Tibial nerve (tissue), 4 donors: ENCODE results near the gene PASD1. TPM values are rescaled to one million over a fixed set of nuclear protein-coding genes. Genes with fewer than 3 reads are reported as not detected.

ENCODE experiments used
- DNase-seq, 2 donors: peaks; one replicate each; pipeline ENCODE4 v3.0.0-alpha.2; 2019; ENCODE audit warnings: low spot score in 2 of 2
- H3K27ac ChIP-seq, 4 donors: fragments of 200-600 bp; sonication (generic) in 3 of 4; one replicate each; pipeline ENCODE4 v1.5.1; 2017 to 2019; ENCODE audit warnings: mild to moderate bottlenecking in 1 of 4
- H3K27me3 ChIP-seq, 2 donors: fragments of 200-600 bp; sonication (generic) in 1 of 2; one replicate each; pipeline versions ENCODE4 v1.5.1 to v1.6.0; 2017 to 2019
- H3K36me3 ChIP-seq, 3 donors: fragments of 200-600 bp; sonication (generic); one replicate each; pipeline ENCODE4 v1.5.1; 2018 to 2019
- H3K4me1 ChIP-seq, 4 donors: fragments of 200-600 bp; sonication (generic) in 3 of 4; one replicate each; pipeline ENCODE4 v1.5.1; 2017 to 2019
- H3K4me3 ChIP-seq, 4 donors: fragments of 200-600 bp; sonication (generic) in 3 of 4; one replicate each; pipeline ENCODE4 v1.5.1; 2017 to 2019; ENCODE audit warnings: mild to moderate bottlenecking in 1 of 4, moderate library complexity in 1 of 4
- H3K9me3 ChIP-seq, 4 donors: fragments of 200-600 bp; sonication (generic) in 3 of 4; one replicate each; pipeline ENCODE4 v1.5.1; 2017 to 2019
- CTCF ChIP-seq, 5 experiments: fragments of 200-600 bp in 3 of 5; fragments of 450-650 bp in 2 of 5; sonication (generic) in 3 of 5; IDR thresholded peaks; one replicate each; pipeline ENCODE4 v1.5.1; 2016 to 2019; ENCODE audit warnings: antibody characterized with exemption in 5 of 5, mild to moderate bottlenecking in 3 of 5, moderate library complexity in 2 of 5
- EP300 ChIP-seq, 2 donors: sonication (generic); formaldehyde crosslinking; IDR thresholded peaks; one replicate each; pipeline ENCODE4 v1.6.1; 2017; ENCODE audit warnings: antibody characterized with exemption in 2 of 2, mild to moderate bottlenecking in 1 of 2
- POLR2A ChIP-seq, 2 donors: fragments of 450-650 bp; IDR thresholded peaks; one replicate each; pipeline ENCODE4 v1.6.1; 2017; ENCODE audit warnings: antibody characterized with exemption in 2 of 2, mild to moderate bottlenecking in 2 of 2, moderate library complexity in 2 of 2
- WGBS, 2 donors: methylation state at CpG; one replicate each; pipeline ENCODE4 v1.1.5; 2018; 5-methylcytosine and 5-hydroxymethylcytosine counted together
- total RNA-seq, 4 donors: library from RNA; depleted of rRNA; stranded (reverse); fragments of >200 nt; gene quantifications; one replicate each; pipeline ENCODE4 v1.1.0, GENCODE V29; 2016

The PASD1 gene, protein sequence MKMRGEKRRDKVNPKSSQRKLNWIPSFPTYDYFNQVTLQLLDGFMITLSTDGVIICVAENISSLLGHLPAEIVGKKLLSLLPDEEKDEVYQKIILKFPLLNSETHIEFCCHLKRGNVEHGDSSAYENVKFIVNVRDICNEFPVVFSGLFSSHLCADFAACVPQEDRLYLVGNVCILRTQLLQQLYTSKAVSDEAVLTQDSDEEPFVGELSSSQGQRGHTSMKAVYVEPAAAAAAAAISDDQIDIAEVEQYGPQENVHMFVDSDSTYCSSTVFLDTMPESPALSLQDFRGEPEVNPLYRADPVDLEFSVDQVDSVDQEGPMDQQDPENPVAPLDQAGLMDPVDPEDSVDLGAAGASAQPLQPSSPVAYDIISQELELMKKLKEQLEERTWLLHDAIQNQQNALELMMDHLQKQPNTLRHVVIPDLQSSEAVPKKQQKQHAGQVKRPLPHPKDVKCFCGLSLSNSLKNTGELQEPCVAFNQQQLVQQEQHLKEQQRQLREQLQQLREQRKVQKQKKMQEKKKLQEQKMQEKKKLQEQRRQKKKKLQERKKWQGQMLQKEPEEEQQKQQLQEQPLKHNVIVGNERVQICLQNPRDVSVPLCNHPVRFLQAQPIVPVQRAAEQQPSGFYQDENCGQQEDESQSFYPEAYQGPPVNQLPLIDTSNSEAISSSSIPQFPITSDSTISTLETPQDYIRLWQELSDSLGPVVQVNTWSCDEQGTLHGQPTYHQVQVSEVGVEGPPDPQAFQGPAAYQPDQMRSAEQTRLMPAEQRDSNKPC
- not detected for total RNA-seq

GRCh38 chrX:151563449-151563848 is at the start of gene PASD1:
Gene PASD1 (plus strand): TSS chrX:151563675. CDS start chrX:151601554, 37,879 bp downstream.
- WGBS, 2 donors = 92 to 95% methylated on average over 11 to 16 of the region's 16 CpGs
- H3K27me3 ChIP-seq = no peaks in the 10 kb centered on the region
- no peak for DNase-seq
- no peaks in the 10 kb centered on the region for H3K36me3 ChIP-seq
- H3K9me3 ChIP-seq = no peaks in the 10 kb centered on the region
- no peak within 1 kb of the TSS for H3K4me3 ChIP-seq
- H3K4me1 ChIP-seq = no peaks in the 10 kb centered on the region
- TF ChIP-seq POLR2A (IDR thresholded peaks at IDR 0.05) (no peak), EP300 (IDR thresholded peaks at IDR 0.05) (no peak), CTCF (IDR thresholded peaks at IDR 0.05) (no peak)
- no peak within 1 kb of the TSS for H3K27ac ChIP-seq

GRCh38 chrX:151515237-151515636 is 48.2 kb upstream of the PASD1 start:
- no peak for DNase-seq
- no peak overlapping the region for H3K27ac ChIP-seq
- no peak for TF ChIP-seq CTCF (IDR thresholded peaks at IDR 0.05)
- TF ChIP-seq EP300 (IDR thresholded peaks at IDR 0.05) = no peak
- TF ChIP-seq POLR2A (IDR thresholded peaks at IDR 0.05) = no peak
- H3K27me3 ChIP-seq = no peaks in the 10 kb centered on the region
- H3K4me3 ChIP-seq = no peak overlapping the region
- H3K9me3 ChIP-seq = no peaks in the 10 kb centered on the region
- WGBS, 2 donors = 80 to 93% methylated on average over 2 of the region's 2 CpGs
- H3K4me1 ChIP-seq = no peaks in the 10 kb centered on the region
- no peaks in the 10 kb centered on the region for H3K36me3 ChIP-seq

DNA sequence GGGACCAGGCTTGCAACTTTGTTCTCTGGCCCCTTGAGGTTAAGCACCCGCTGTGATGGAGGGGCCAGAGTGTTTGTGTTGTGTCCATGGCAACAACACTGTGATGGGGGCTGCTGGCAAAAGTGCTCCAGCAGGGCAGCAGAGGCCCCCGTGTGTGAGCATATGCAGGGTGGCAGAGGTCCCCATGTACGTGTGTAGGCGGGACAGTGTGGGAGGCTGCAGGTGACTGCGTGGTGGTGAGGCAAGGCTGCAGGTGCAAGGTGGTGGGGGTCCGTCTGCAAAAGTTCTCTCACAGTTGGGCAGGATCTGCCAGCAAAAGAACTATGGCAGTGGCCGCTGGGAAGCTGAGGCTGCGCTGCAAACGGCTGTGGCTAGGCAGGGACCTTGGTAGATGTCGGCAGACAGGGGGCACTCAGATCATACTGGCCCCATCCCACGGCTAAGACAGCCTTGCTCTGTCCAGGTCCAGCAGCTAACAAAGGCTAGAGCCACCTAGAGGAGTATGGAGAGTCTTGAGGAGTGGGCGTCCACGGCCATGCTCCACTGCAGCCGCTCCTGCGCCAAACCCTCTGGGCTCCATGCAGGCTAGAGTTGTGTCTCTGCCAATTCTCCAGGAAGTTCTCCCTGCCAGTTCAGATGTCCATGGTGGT is 46.8 kb upstream of the PASD1 start:
- no peaks in the 10 kb centered on the region for H3K36me3 ChIP-seq
- DNase-seq = no peak
- H3K27me3 ChIP-seq = no peaks in the 10 kb centered on the region
- WGBS, 2 donors = 78 to 83% methylated on average over 2 to 15 of the region's 15 CpGs
- H3K4me1 ChIP-seq = no peaks in the 10 kb centered on the region
- H3K9me3 ChIP-seq = no peaks in the 10 kb centered on the region
- no peak overlapping the region for H3K27ac ChIP-seq
- TF ChIP-seq EP300 (IDR thresholded peaks at IDR 0.05) (no peak), POLR2A (IDR thresholded peaks at IDR 0.05) (no peak), CTCF (IDR thresholded peaks at IDR 0.05) (no peak)
- no peak overlapping the region for H3K4me3 ChIP-seq

DNA sequence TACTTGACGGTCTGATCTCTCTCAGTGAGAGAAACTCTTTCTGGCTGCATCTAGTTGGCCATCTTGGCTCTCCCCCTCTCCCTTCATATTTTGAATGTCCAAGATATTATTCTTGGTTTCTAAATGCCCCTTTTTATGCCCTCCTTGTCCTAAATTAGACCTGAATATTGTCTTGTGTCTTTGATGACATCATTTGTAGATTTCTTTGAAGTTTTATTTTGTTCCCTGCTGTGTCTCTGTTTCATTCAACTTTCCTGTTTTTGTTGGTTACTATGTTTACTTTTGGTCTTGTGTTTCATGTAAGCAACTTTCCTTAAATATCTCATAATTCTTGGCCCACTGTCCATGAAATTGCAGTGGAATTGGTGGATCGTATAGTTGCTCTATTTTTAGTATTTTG is 46.1 kb upstream of the PASD1 start:
- Histone ChIP-seq H3K27ac (no peak overlapping the region), H3K36me3 (no peaks in the 10 kb centered on the region), H3K4me3 (no peak overlapping the region), H3K27me3 (no peaks in the 10 kb centered on the region), H3K4me1 (no peaks in the 10 kb centered on the region), H3K9me3 (no peaks in the 10 kb centered on the region)
- 61 to 64% methylated on average over 2 of the region's 2 CpGs for WGBS, 2 donors
- TF ChIP-seq EP300 (IDR thresholded peaks at IDR 0.05) = no peak
- TF ChIP-seq POLR2A (IDR thresholded peaks at IDR 0.05) = no peak
- TF ChIP-seq CTCF (IDR thresholded peaks at IDR 0.05) = no peak
- DNase-seq = no peak
